HCT116 (cell line): ENCODE results near the gene CREB3L1. TPM values are rescaled to one million over a fixed set of nuclear protein-coding genes. Genes with fewer than 3 reads are reported as not detected.

Source experiments
- ATAC-seq: fragments of 200-7000 bp; cut with Tn5 transposase; 2 replicates; pipeline ENCODE4 v1.9.1; 2020; ENCODE audit warnings: mild to moderate bottlenecking, moderate library complexity
- BruUV-seq: library from RNA; stranded (reverse); fragments of 400-500 nt; replicated peaks from 2 replicates; lab custom pipeline; 2021; lab: Mats Ljungman, UMichigan
- CTCF ChIA-PET: fragments of 300-600 bp; sonication (Branson Sonifier 250); formaldehyde crosslinking; loops from one replicate; lab custom pipeline; 2021; ENCODE audit warnings: antibody characterized with exemption; lab: Charles Lee
- POLR2A ChIA-PET: fragments of 300-600, 350-600 bp; sonication (Branson Sonifier 250); formaldehyde crosslinking; loops from one replicate; lab custom pipeline; 2021; ENCODE audit warnings: antibody characterized with exemption; lab: Charles Lee
- RAD21 ChIA-PET, 2 experiments: fragments of 300-600 bp; sonication (Branson Sonifier 250); formaldehyde crosslinking; loops; one replicate each; lab custom pipeline; 2023; ENCODE audit warnings: low total read pairs in 2 of 2; ENCODE audit not compliant: uncharacterized antibody in 2 of 2, unreplicated experiment in 2 of 2, low non-redundant PET in 1 of 2; lab: Charles Lee
- DNase-seq: peaks from one replicate; pipeline ENCODE4 v3.0.0-alpha.2; 2010; ENCODE audit warnings: low read depth, low spot score
- H2AFZ ChIP-seq: fragments of 200-600 bp; shearing (Covaris generic), sonication (generic); 2 replicates; pipeline ENCODE4 v1.6.1; 2017; ENCODE audit warnings: low read depth, mixed run types, mixed read lengths, antibody characterized with exemption, low read length; ENCODE audit not compliant: poor library complexity, severe bottlenecking
- H3K27ac ChIP-seq: 2 replicates; pipeline ENCODE4 v1.5.1; 2012; ENCODE audit warnings: low read depth, low read length
- H3K27me3 ChIP-seq: fragments of 200-600 bp; sonication (generic); 2 replicates; pipeline ENCODE4 v1.6.1; 2016; ENCODE audit warnings: mixed run types, low read length, mixed read lengths; ENCODE audit not compliant: insufficient read depth
- H3K36me3 ChIP-seq, 2 experiments: fragments of 200-500 bp in 1 of 2; fragments of 200-600 bp in 1 of 2; sonication (Bioruptor generic) in 1 of 2; sonication (generic) in 1 of 2; 2 replicates each; pipeline versions ENCODE4 v1.5.1 to v1.6.1; 2014 to 2016; ENCODE audit warnings: low read length in 2 of 2, inconsistent platforms in 1 of 2, mixed read lengths in 1 of 2, mixed run types in 1 of 2; ENCODE audit not compliant: insufficient read depth in 2 of 2, control insufficient read depth in 1 of 2
- H3K4me1 ChIP-seq, 2 experiments: fragments of 200-600 bp in 1 of 2; sonication (generic) in 1 of 2; 2 replicates each; pipeline versions ENCODE4 v1.5.1 to v1.6.1; 2012 to 2017; ENCODE audit warnings: low read length in 2 of 2, inconsistent platforms in 1 of 2, mild to moderate bottlenecking in 1 of 2, mixed read lengths in 1 of 2, mixed run types in 1 of 2, moderate library complexity in 1 of 2; ENCODE audit not compliant: insufficient read depth in 2 of 2, control insufficient read depth in 1 of 2
- H3K4me2 ChIP-seq: fragments of 200-600 bp; sonication (generic); 2 replicates; pipeline ENCODE4 v1.6.1; 2017; ENCODE audit warnings: mixed run types, low read length, mixed read lengths
- H3K4me3 ChIP-seq, 2 experiments: fragments of 200-600 bp in 1 of 2; sonication (generic) in 1 of 2; replicated peaks in 1 of 2; 2 replicates each; pipeline ENCODE4 v1.5.1; 2011 to 2016; ENCODE audit warnings: low read length in 2 of 2, control low read depth in 1 of 2, low read depth in 1 of 2, mild to moderate bottlenecking in 1 of 2, mixed read lengths in 1 of 2, mixed run types in 1 of 2
- H3K79me2 ChIP-seq: fragments of 200-600 bp; sonication (generic); 2 replicates; pipeline ENCODE4 v1.6.1; 2017; ENCODE audit warnings: mild to moderate bottlenecking, mixed run types, low read length, moderate library complexity, mixed read lengths; ENCODE audit not compliant: insufficient read depth
- H3K9ac ChIP-seq: fragments of 200-600 bp; sonication (generic); 2 replicates; pipeline ENCODE4 v1.6.1; 2016; ENCODE audit warnings: low read length, mixed read lengths
- H3K9me2 ChIP-seq: fragments of 200-600 bp; sonication (generic), shearing (Covaris generic); 2 replicates; pipeline ENCODE4 v1.6.1; 2017; ENCODE audit warnings: mixed run types, mild to moderate bottlenecking, moderate library complexity; ENCODE audit not compliant: insufficient read depth
- H3K9me3 ChIP-seq, 2 experiments: fragments of 200-500 bp in 1 of 2; fragments of 200-600 bp in 1 of 2; sonication (Bioruptor generic) in 1 of 2; sonication (generic) in 1 of 2; 2 replicates each; pipeline ENCODE4 v1.6.1; 2014 to 2017; ENCODE audit warnings: low read length in 2 of 2, mixed read lengths in 2 of 2, inconsistent platforms in 1 of 2, low read depth in 1 of 2, mild to moderate bottlenecking in 1 of 2, mixed run types in 1 of 2, moderate library complexity in 1 of 2; ENCODE audit not compliant: control insufficient read depth in 1 of 2, insufficient read depth in 1 of 2
- H4K20me1 ChIP-seq: fragments of 200-600 bp; sonication (generic), shearing (Covaris generic); 2 replicates; pipeline ENCODE4 v1.6.1; 2017; ENCODE audit warnings: mixed run types, mild to moderate bottlenecking, moderate library complexity; ENCODE audit not compliant: insufficient read depth
- CBX3 ChIP-seq: IDR thresholded peaks from 2 replicates; pipeline ENCODE4 v1.6.1; 2012; ENCODE audit warnings: low read depth
- ELF1 ChIP-seq: IDR thresholded peaks from 2 replicates; pipeline ENCODE4 v1.6.1; 2012; ENCODE audit warnings: low read depth, borderline replicate concordance
- EZH2phosphoT487 ChIP-seq: fragments of 200-600 bp; IDR thresholded peaks from 2 replicates; pipeline ENCODE4 v1.6.1; 2018; ENCODE audit warnings: antibody characterized with exemption, borderline replicate concordance
- FOSL1 ChIP-seq: IDR thresholded peaks from 2 replicates; pipeline ENCODE4 v1.6.1; 2012; ENCODE audit warnings: low read depth
- POLR2AphosphoS5 ChIP-seq: IDR thresholded peaks from 2 replicates; pipeline ENCODE4 v1.6.1; 2011; ENCODE audit warnings: mild to moderate bottlenecking, low read depth, low read length, moderate library complexity
- TCF7L2 ChIP-seq: IDR thresholded peaks from 2 replicates; pipeline ENCODE4 v1.7.0; 2011; ENCODE audit warnings: borderline replicate concordance, inconsistent platforms; ENCODE audit not compliant: insufficient read depth, insufficient read length; ENCODE audit errors: extremely low read depth
- ZNF274 ChIP-seq: fragments of 200-500 bp; sonication (Bioruptor generic); IDR thresholded peaks from 2 replicates; pipeline ENCODE4 v1.6.1; 2014; ENCODE audit warnings: mild to moderate bottlenecking, low read depth, low read length, inconsistent platforms
- intact Hi-C: fragments of 100-400 bp; cut with micrococcal nuclease; formaldehyde crosslinking; loops from 2 replicates; pipeline ENCODE4 v1.10.0; 2022
- total RNA-seq: library from RNA; stranded (reverse); gene quantifications from one replicate; pipeline ENCODE4 v1.2.1, GENCODE V29; 2021; ENCODE audit not compliant: unreplicated experiment
- TF ChIP-seq, protein P1 (sequence below): IDR thresholded peaks from 2 replicates; pipeline ENCODE4 v1.6.1; 2012

Gene CREB3L1
- total RNA-seq, 1 experiment from 2014 or later: 0.37 TPM

GRCh38 chr11:46306296-46306853 is 28.9 kb downstream of the CREB3L1 start:
- no peaks in the 10 kb centered on the region for H3K9me3 ChIP-seq
- ChIA-PET POLR2A (no interaction called here), RAD21 (no interaction called here)
- BruUV-seq: no TSS peak
- no peaks in the 10 kb centered on the region for H4K20me1 ChIP-seq
- H3K4me3 ChIP-seq: no peak overlapping the region
- H3K4me2 ChIP-seq: no peak overlapping the region
- H3K27me3 ChIP-seq: no peaks in the 10 kb centered on the region
- H3K79me2 ChIP-seq: no peaks in the 10 kb centered on the region
- H3K9me2 ChIP-seq: no peaks in the 10 kb centered on the region
- peaks cover 6 to 32% of the 10 kb centered on the region in 2 experiments for H3K4me1 ChIP-seq
- H3K36me3 ChIP-seq: no peaks in the 10 kb centered on the region
- no peak overlapping the region for H3K27ac ChIP-seq
- no peak overlapping the region for H2AFZ ChIP-seq
- TF ChIP-seq, protein P1, sequence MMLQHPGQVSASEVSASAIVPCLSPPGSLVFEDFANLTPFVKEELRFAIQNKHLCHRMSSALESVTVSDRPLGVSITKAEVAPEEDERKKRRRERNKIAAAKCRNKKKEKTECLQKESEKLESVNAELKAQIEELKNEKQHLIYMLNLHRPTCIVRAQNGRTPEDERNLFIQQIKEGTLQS: no peak
- TF ChIP-seq POLR2AphosphoS5 (no peak), EZH2phosphoT487 (no peak), ZNF274 (no peak), CBX3 (no peak), ELF1 (no peak)
- TF ChIP-seq, all 23 proteins: peak for 0
- no peak for DNase-seq
- intact Hi-C loops: no loop called here
- CTCF ChIA-PET: interaction anchor here (0.8 kb wide), 1 partner anchor 8 kb away, joined by 4 read pairs; no protein-coding TSS in a partner anchor
- no peak overlapping the region for H3K9ac ChIP-seq
- no peak for ATAC-seq

DNA sequence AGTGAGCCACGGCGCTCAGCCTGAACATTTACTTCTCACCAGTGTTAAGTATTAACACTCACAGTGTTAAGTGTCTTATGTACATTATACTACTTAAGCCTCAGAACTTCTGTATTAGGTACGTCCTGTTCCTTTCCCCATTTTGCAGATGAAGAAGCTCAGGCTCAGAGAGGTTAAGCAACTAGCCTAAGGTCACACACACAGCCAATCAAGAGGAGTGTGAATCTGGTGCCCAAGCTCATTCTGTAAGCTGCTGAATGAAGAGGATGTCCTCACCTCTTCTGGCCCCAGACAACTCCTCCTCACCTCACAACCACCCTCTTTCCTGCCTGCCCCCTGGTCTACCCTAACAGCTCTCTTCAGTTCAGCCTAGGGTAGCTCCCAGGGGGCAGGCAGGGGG is 29.9 kb downstream of the CREB3L1 start:
- H2AFZ ChIP-seq: no peak overlapping the region
- H3K27me3 ChIP-seq: no peaks in the 10 kb centered on the region
- BruUV-seq: no TSS peak
- ATAC-seq: no peak
- peaks cover 6 to 32% of the 10 kb centered on the region in 2 experiments for H3K4me1 ChIP-seq
- ChIA-PET RAD21 (no interaction called here), POLR2A (no interaction called here), CTCF (interaction anchor here (2.3 kb wide), 1 partner anchor 8 kb away, joined by 7 read pairs; no protein-coding TSS in a partner anchor)
- H3K36me3 ChIP-seq: no peaks in the 10 kb centered on the region
- H3K9ac ChIP-seq: no peak overlapping the region
- no peak for DNase-seq
- intact Hi-C loops: no loop called here
- no peaks in the 10 kb centered on the region for H4K20me1 ChIP-seq
- H3K4me3 ChIP-seq: no peak overlapping the region
- TF ChIP-seq TCF7L2: no peak
- no peak for TF ChIP-seq FOSL1
- no peak for TF ChIP-seq ZNF274
- H3K27ac ChIP-seq: no peak overlapping the region
- no peaks in the 10 kb centered on the region for H3K79me2 ChIP-seq
- no peaks in the 10 kb centered on the region for H3K9me2 ChIP-seq
- no peaks in the 10 kb centered on the region for H3K9me3 ChIP-seq
- H3K4me2 ChIP-seq: no peak overlapping the region
